ENCODE data around the gene ZNF70. TPM values are rescaled to one million over a fixed set of nuclear protein-coding genes. Genes with fewer than 3 reads are reported as not detected.

The ZNF70 gene
- total and polyA plus RNA-seq, 2 donors (not counting 1 experiment from before 2014, with no cell fraction given): 2.1 to 8.3 TPM

GRCh38 chr22:23793326-23793725 is 42.4 kb upstream of the ZNF70 start:
- Histone ChIP-seq H4K20me1 (ENCODE audit: control insufficient read depth, insufficient read depth, low read length, poor library complexity, severe bottlenecking) (peaks cover 50% of the 10 kb centered on the region), H3K4me1 (ENCODE audit: control insufficient read depth in 2 of 2, insufficient read depth in 2 of 2, low read length in 2 of 2) (peaks cover 27 to 35% of the 10 kb centered on the region in 2 donors), H3K79me2 (ENCODE audit: control insufficient read depth, insufficient read depth, low read length) (peaks cover 67% of the 10 kb centered on the region), H3K4me2 (replicated peaks; ENCODE audit: low read depth, low read length, poor library complexity, severe bottlenecking) (no peak overlapping the region), H3K36me3 (replicated peaks in 1 of 2; ENCODE audit: control extremely low read depth in 1 of 2, control insufficient read depth in 1 of 2, extremely low read depth in 1 of 2, insufficient read depth in 2 of 2, low read length in 1 of 2) (peaks cover 0 to 51% of the 10 kb centered on the region in 2 experiments), H3K9ac (ENCODE audit: low read length) (no peak overlapping the region), H2AFZ (ENCODE audit: insufficient read depth, low read depth, low read length, poor library complexity, severe bottlenecking) (no peak overlapping the region), H3K27me3 (replicated peaks in 1 of 4; ENCODE audit: control extremely low read depth in 1 of 4, control insufficient read depth in 3 of 4, insufficient read depth in 4 of 4, low read length in 3 of 4) (no peaks in the 10 kb centered on the region), H3K4me3 (ENCODE audit: control extremely low read depth in 1 of 5, extremely low read depth in 1 of 5, insufficient read depth in 1 of 5, low read depth in 2 of 5, low read length in 4 of 5) (no peak overlapping the region), H3K27ac (ENCODE audit: low read length in 2 of 2) (no peak overlapping the region), H3K9me3 (ENCODE audit: control extremely low read depth in 1 of 3, control insufficient read depth in 2 of 3, insufficient read depth in 1 of 3, low read length in 2 of 3) (no peaks in the 10 kb centered on the region)
- over 99% methylated on average over 7 of the region's 8 CpGs for WGBS (ENCODE audit: insufficient coverage)
- Mint-ChIP-seq H3K4me3 (no peak overlapping the region), H3K9me3 (ENCODE audit: insufficient read depth) (no peaks in the 10 kb centered on the region), H3K27ac (no peak overlapping the region), H3K27me3 (no peaks in the 10 kb centered on the region), H3K4me1 (peaks cover 34% of the 10 kb centered on the region)
- POLR2A ChIA-PET: interaction anchor here (0.6 kb wide), 1 partner anchor 160 kb away, joined by 3 read pairs; no protein-coding TSS in a partner anchor
- TF ChIP-seq EZH2 (IDR thresholded peaks at IDR 0.05; ENCODE audit: borderline replicate concordance, insufficient read depth, low read depth, low read length, poor library complexity, severe bottlenecking) (no peak), CTCF (IDR thresholded peaks at IDR 0.05) (no peak)
- no peak for DNase-seq
- CTCF ChIA-PET: interaction anchor here (1.2 kb wide), 1 partner anchor 24 kb away, joined by 5 read pairs; no protein-coding TSS in a partner anchor
- intact Hi-C loops (cut with micrococcal nuclease): no loop called here
- no peak for ATAC-seq (ENCODE audit: low read depth)

GRCh38 chr22:23791738-23792645 is 41.1 kb upstream of the ZNF70 start:
- no peak overlapping the region for H3K4me3 Mint-ChIP-seq
- Histone ChIP-seq H3K27me3 (replicated peaks in 1 of 4; ENCODE audit: control extremely low read depth in 1 of 4, control insufficient read depth in 3 of 4, insufficient read depth in 4 of 4, low read length in 3 of 4) (no peaks in the 10 kb centered on the region), H3K36me3 (replicated peaks in 1 of 2; ENCODE audit: control extremely low read depth in 1 of 2, control insufficient read depth in 1 of 2, extremely low read depth in 1 of 2, insufficient read depth in 2 of 2, low read length in 1 of 2) (peaks cover 0 to 45% of the 10 kb centered on the region in 2 experiments), H3K9me3 (ENCODE audit: control extremely low read depth in 1 of 3, control insufficient read depth in 2 of 3, insufficient read depth in 1 of 3, low read length in 2 of 3) (no peaks in the 10 kb centered on the region), H3K4me1 (ENCODE audit: control insufficient read depth in 2 of 2, insufficient read depth in 2 of 2, low read length in 2 of 2) (peaks cover 31 to 39% of the 10 kb centered on the region in 2 donors), H3K9ac (ENCODE audit: low read length) (no peak overlapping the region), H3K79me2 (ENCODE audit: control insufficient read depth, insufficient read depth, low read length) (peaks cover 70% of the 10 kb centered on the region), H3K4me2 (replicated peaks; ENCODE audit: low read depth, low read length, poor library complexity, severe bottlenecking) (no peak overlapping the region), H3K4me3 (ENCODE audit: control extremely low read depth in 1 of 5, extremely low read depth in 1 of 5, insufficient read depth in 1 of 5, low read depth in 2 of 5, low read length in 4 of 5) (no peak overlapping the region), H4K20me1 (ENCODE audit: control insufficient read depth, insufficient read depth, low read length, poor library complexity, severe bottlenecking) (peaks cover 59% of the 10 kb centered on the region), H2AFZ (ENCODE audit: insufficient read depth, low read depth, low read length, poor library complexity, severe bottlenecking) (no peak overlapping the region), H3K27ac (ENCODE audit: low read length in 2 of 2) (no peak overlapping the region)
- POLR2A ChIA-PET: no interaction called here
- no peaks in the 10 kb centered on the region for H3K27me3 Mint-ChIP-seq
- intact Hi-C loops (cut with micrococcal nuclease): no loop called here
- CTCF ChIA-PET: interaction anchor here (0.9 to 1.2 kb wide), 2 partner anchors 23 to 58 kb away, joined by 3 to 5 read pairs; no protein-coding TSS in a partner anchor
- no peak overlapping the region for H3K27ac Mint-ChIP-seq
- no peak for TF ChIP-seq CTCF (IDR thresholded peaks at IDR 0.05)
- no peak for TF ChIP-seq EZH2 (IDR thresholded peaks at IDR 0.05; ENCODE audit: borderline replicate concordance, insufficient read depth, low read depth, low read length, poor library complexity, severe bottlenecking)
- 95% methylated on average over 19 of the region's 25 CpGs for WGBS (ENCODE audit: insufficient coverage)
- H3K9me3 Mint-ChIP-seq (ENCODE audit: insufficient read depth): no peaks in the 10 kb centered on the region
- DNase-seq (no peak), ATAC-seq (ENCODE audit: low read depth) (no peak)
- peaks cover 39% of the 10 kb centered on the region for H3K4me1 Mint-ChIP-seq

Data from B cell (primary cell).